ENCODE results near the gene HERC6.
"Not testable (repeated sequence)": the region's sequence is repeated elsewhere in the genome, so short reads cannot be mapped to it uniquely, and the experiment has no call there.

The HERC6 gene

DNA sequence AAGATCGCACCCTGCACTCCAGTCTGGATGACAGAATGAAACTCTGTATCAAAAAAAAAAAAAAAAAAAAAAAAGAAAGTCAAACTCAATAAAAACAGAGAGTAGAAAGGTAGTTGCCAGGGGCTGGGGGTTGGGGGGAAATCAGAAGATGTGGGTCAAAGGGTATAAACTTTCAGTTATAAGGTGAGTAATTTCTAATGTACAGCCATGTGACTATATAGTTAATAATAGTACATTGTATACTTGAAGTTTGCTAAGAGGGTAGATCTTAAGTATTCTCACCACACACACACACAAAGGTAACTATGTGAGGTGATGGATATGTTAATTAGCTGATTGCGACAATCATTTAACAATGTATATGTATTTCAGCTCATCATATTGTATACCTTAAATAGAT lies 11.5 kb downstream of the HERC6 start:
- DNase-seq: no peak
- no peak for ATAC-seq

DNA sequence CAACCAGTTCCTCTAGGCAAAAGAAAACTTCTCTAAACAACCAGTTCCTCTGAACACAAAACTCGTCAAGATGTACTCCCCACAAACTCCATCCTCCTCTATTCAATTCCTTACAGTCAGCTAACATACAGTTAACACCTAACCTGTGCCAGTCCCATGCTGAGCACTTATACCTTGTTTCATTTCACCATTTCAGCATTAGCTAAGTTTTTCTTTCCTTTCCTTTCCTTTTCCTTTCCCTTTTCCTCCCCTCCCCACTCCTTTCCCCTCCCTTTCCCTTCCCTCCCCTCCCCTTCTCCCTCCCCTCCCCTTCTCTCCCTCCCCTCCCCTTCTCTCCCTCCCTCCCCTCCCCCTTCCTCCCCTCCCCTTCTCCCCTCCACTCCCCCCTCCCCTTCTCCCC lies 13.1 kb downstream of the HERC6 start:
- ATAC-seq: no peak
- DNase-seq: no peak

- ATAC-seq: no peak
- DNase-seq: no peak
Observed at GRCh38 chr4:88396681-88397080, 18.0 kb downstream of the HERC6 start.

GRCh38 chr4:88398381-88398780 lies 19.7 kb downstream of the HERC6 start:
- ATAC-seq (no peak), DNase-seq (no peak)

DNA sequence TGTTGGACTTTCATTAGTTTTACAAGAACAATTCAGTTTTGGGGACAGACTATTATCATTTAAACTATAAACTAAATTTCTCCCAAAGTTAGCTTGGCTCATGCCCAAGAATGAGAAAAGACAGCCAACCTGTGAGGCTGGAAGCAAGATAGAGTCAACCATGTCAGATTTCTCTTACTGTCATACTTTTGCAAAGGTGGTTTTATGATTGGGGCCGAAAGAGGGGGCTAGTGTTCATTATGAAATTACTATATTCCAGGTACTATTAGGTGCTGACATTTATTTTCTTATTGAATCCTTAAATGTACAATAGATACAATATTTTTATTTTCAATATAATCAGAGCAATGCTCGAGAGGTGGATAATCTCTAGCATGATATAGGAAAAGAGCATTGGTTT lies 30.6 kb downstream of the HERC6 start:
- DNase-seq (no peak), ATAC-seq (no peak)

GRCh38 chr4:88409789-88410188 lies 31.1 kb downstream of the HERC6 start:
- DNase-seq: no peak
- ATAC-seq: no peak

- ATAC-seq (peak; percentile 94), DNase-seq (peak; percentile 13)
Observed at GRCh38 chr4:88411491-88412096, 32.9 kb downstream of the HERC6 start.

DNA sequence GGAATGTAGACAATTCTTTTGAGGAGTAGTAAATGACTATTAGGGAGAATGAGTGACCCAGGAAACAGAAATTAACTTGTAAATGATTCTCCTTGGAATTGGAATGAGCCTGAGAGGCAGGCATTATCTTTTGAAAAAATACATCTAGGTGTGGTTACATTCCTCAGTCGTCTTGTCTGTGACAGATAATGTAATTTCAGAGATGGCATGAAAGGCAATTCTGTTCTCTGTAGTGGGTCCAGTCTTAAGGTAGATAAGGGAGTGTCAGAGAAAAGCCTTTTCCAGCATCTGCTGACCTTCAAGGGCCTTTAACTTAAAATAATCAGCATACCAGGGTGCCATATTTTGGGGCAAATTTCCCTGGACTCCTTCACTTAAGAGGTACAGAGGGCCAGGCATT lies 35.1 kb downstream of the HERC6 start:
- ATAC-seq (no peak), DNase-seq (no peak)

DNA sequence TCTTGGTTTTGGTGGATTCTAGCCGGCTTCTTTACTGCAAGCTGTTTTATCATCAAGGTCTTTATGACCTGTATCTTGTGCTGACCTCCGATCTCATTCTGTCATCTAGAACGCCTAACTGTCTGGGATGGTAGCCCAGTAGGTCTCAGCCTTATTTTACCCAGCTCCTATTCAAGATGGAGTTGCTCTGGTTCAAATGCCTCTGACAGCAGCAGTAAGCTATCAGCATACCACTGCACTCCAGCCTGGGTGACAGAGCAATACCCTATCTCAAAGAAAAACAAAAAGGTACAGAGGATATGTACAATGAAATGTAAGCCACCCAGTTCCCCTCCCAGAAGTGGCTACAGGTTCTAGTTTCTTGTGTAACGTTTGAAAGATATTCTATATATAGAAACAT lies 36.1 kb downstream of the HERC6 start:
- no peak for DNase-seq
- no peak for ATAC-seq

GRCh38 chr4:88415982-88416381 lies 37.3 kb downstream of the HERC6 start:
- DNase-seq (no peak), ATAC-seq (no peak)

GRCh38 chr4:88418411-88418810 lies 39.8 kb downstream of the HERC6 start:
- ATAC-seq: no peak
- DNase-seq: no peak

- ATAC-seq (no peak), DNase-seq (no peak)
Observed at GRCh38 chr4:88419874-88420273, 41.2 kb downstream of the HERC6 start.

DNA sequence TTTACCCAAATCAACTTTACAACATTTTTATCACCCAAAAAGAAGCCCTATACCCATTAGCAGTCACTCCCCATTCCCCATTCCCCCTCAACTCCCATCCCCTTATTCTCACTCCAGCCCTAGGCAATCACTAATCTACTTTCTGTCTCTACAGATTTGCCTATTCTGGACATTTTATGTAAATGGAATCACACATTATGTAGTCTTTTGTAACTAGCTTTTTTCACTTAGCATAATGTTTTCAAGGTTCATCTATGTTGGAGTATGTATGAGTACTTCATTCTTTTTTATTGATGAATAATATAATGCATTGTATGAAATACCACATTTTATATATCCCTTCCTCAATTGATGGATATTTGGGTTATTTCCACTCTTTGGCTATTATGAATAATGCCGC lies 42.2 kb downstream of the HERC6 start:
- DNase-seq (no peak), ATAC-seq (no peak)

- ATAC-seq (no peak), DNase-seq (no peak)
Observed at GRCh38 chr4:88422403-88422802, 43.8 kb downstream of the HERC6 start.

DNA sequence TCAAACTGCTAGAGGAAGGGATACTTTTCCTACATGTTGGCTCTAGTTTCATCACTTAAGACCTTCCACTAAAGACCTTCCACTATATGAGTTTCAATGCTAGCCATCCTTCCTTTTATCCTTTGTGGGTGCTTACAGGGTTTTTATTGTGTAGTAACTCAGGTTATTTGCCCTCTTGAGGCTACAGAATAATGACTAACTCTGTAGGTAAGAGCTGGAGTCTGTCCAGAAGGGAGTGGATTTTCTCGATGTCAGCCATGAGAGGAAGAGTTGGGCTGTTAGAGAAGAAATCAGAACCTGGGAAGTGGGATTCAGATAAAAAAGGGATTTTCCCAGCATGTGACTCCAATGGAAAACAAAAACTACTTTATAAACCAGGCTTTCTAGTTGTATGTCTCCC lies 50.7 kb downstream of the HERC6 start:
- no peak for ATAC-seq
- no peak for DNase-seq

DNA sequence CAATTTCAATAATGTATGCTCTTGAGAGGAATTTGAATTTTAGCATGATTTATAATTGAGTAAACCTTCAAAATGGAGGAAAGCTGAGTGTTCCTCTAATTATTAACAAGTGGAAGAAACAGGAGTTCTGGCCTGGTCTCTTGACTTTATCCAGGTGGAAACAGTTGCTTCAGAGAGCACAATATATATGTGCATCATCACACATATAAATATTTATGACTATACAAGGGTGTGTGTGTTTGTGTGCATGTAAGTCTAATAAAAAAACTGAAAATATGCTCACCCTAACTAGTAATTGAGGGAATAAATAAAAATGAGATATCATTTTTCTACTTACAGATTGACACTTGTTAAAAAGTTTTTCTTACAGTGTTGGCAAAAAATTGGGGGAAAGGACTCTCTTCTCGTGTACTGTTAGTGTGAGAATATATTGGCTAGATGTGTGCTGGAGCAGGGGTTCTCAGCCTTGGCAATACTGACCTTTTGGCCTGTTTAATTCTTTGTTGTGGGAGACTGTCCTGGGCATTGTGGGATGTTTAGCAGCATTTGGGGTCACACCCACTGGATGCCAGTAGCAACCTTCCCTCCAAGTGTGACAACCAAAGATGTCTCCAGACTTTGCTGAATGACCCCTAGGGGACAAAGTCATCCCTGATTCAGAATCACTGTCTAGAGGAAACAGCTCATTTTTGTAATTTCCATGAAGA lies 57.5 kb downstream of the HERC6 start:
- DNase-seq (no peak), ATAC-seq (no peak)

GRCh38 chr4:88437873-88438272 lies 59.2 kb downstream of the HERC6 start:
- not testable (repeated sequence) for ATAC-seq, DNase-seq

GRCh38 chr4:88439161-88439760 lies 60.6 kb downstream of the HERC6 start:
- no peak for ATAC-seq
- no peak for DNase-seq

- no peak for DNase-seq
- ATAC-seq: no peak
Observed at GRCh38 chr4:88440146-88440545, 61.5 kb downstream of the HERC6 start.

- ATAC-seq: no peak
- DNase-seq: no peak
Observed at GRCh38 chr4:88441696-88442095, 63.0 kb downstream of the HERC6 start.

GRCh38 chr4:88442689-88443191 lies 64.1 kb downstream of the HERC6 start:
- DNase-seq: no peak
- ATAC-seq: no peak

DNA sequence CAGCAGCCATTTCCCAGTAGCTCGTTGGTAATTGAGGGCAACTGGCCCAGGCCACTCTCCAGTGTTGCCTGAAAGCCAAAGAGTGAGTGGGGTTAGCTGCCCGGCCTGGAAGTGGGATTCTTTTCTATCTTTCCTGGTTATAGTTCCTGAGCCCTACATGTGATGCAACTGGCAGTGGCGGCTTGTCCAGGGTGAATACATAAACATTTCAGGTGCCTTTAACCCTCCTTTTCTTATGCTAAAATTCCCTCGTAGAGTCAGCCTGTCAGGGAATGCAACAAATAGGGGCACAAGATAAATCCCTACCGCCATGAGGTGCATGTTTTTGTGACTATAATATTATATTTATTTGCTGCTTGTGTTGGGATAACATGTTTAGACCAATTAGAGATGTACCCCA lies 64.8 kb downstream of the HERC6 start:
- ATAC-seq: no peak

GRCh38 chr4:88445252-88445651 lies 66.6 kb downstream of the HERC6 start:
- no peak for ATAC-seq
- no peak for DNase-seq

More for the DNA sequence above, 64.8 kb downstream of the HERC6 start:
- DNase-seq: no peak

GRCh38 chr4:88446124-88446523 lies 67.5 kb downstream of the HERC6 start:
- ATAC-seq: no peak
- DNase-seq: no peak

Data from stimulated activated naive CD8-positive, alpha-beta T cell treated with anti-CD3 and anti-CD28 coated beads, Interleukin-15, Interleukin-2, amounts not matched to agents 100 U/mL and 50 U/mL, for 24 hours (primary cell).